ENCODE data around the gene LZIC.

DNA sequence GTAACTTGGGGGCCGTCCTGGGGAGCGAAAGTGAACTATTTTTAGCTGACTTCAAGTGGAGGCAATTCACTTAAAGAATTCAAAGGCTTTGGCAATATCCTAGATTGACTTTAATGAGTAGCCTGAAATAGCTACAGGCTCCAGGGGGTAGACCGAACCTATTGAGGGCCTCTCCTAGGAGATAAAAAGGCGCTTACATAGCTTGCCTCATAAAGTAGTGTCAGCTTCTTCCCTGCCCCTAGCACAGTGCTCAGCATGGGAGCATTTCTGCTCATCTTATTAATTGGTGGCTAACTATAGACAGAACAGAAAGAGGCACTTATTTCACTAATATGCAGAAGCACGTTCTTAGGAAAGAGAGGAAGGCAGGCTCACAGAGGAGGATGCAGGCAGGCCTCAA, 20.8 kb downstream of the LZIC start:
- TF ChIP-seq, protein P1, sequence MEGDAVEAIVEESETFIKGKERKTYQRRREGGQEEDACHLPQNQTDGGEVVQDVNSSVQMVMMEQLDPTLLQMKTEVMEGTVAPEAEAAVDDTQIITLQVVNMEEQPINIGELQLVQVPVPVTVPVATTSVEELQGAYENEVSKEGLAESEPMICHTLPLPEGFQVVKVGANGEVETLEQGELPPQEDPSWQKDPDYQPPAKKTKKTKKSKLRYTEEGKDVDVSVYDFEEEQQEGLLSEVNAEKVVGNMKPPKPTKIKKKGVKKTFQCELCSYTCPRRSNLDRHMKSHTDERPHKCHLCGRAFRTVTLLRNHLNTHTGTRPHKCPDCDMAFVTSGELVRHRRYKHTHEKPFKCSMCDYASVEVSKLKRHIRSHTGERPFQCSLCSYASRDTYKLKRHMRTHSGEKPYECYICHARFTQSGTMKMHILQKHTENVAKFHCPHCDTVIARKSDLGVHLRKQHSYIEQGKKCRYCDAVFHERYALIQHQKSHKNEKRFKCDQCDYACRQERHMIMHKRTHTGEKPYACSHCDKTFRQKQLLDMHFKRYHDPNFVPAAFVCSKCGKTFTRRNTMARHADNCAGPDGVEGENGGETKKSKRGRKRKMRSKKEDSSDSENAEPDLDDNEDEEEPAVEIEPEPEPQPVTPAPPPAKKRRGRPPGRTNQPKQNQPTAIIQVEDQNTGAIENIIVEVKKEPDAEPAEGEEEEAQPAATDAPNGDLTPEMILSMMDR (optimal IDR thresholded peaks at IDR 0.05 in 1 of 3, IDR thresholded peaks at IDR 0.05 in 1 of 3, conservative IDR thresholded peaks at IDR 0.05 in 1 of 3; ENCODE audit: extremely low read depth in 1 of 3, insufficient read depth in 2 of 3, low read length in 3 of 3): no peak
- TF ChIP-seq EZH2 (IDR thresholded peaks at IDR 0.05; ENCODE audit: low read length): no peak
